ENCODE data around the gene MPP2. TPM values are rescaled to one million over a fixed set of nuclear protein-coding genes. Genes with fewer than 3 reads are reported as not detected.
"Not testable (repeated sequence)": the region's sequence is repeated elsewhere in the genome, so short reads cannot be mapped to it uniquely, and the experiment has no call there.

Gene MPP2
- total RNA-seq, 1 experiment from 2014 or later: 5.5 TPM

DNA sequence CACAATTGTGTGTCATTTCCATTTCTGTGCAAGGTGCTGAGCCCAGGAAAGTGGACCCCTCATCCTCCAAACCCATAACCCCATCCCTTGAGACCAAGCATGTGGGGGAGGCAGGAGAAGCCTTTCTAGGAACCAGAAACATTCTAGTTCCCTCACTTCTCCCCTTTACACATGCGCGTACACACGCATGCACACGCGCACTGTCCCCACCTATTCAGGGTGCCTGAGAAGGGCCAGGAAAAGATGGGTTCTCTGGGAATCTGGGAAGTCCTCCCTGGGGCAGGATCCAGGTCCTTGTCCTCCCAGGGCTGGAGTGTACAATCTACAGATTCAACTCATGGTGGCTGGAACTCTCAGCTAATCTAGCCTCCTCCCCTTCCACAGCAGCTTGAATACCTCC is 32.5 kb upstream of the MPP2 start:
- Mint-ChIP-seq H3K4me1 (ENCODE audit: low read depth, unreplicated experiment) (peaks cover 6% of the 10 kb centered on the region), H3K36me3 (ENCODE audit: insufficient read depth, unreplicated experiment) (no peaks in the 10 kb centered on the region), H3K27me3 (ENCODE audit: unreplicated experiment) (peaks cover 80% of the 10 kb centered on the region), H3K27ac (ENCODE audit: unreplicated experiment) (no peak overlapping the region), H3K9me3 (ENCODE audit: low read depth, unreplicated experiment) (no peaks in the 10 kb centered on the region), H3K4me3 (ENCODE audit: low read depth, unreplicated experiment) (no peak overlapping the region)
- no peak for DNase-seq
- CTCF ChIA-PET: interaction anchor here (1.1 to 1.6 kb wide), 3 partner anchors 13 to 101 kb away, joined by 3 to 5 read pairs (median 3); no protein-coding TSS in a partner anchor
- intact Hi-C loops (cut with micrococcal nuclease; ENCODE audit: unreplicated experiment): no loop called here
- no TSS peak for BruUV-seq (replicated peaks)
- TF ChIP-seq, protein P1, sequence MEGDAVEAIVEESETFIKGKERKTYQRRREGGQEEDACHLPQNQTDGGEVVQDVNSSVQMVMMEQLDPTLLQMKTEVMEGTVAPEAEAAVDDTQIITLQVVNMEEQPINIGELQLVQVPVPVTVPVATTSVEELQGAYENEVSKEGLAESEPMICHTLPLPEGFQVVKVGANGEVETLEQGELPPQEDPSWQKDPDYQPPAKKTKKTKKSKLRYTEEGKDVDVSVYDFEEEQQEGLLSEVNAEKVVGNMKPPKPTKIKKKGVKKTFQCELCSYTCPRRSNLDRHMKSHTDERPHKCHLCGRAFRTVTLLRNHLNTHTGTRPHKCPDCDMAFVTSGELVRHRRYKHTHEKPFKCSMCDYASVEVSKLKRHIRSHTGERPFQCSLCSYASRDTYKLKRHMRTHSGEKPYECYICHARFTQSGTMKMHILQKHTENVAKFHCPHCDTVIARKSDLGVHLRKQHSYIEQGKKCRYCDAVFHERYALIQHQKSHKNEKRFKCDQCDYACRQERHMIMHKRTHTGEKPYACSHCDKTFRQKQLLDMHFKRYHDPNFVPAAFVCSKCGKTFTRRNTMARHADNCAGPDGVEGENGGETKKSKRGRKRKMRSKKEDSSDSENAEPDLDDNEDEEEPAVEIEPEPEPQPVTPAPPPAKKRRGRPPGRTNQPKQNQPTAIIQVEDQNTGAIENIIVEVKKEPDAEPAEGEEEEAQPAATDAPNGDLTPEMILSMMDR (IDR thresholded peaks at IDR 0.05; ENCODE audit: unreplicated experiment): no peak

GRCh38 chr17:43939452-43939851 is 32.1 kb upstream of the MPP2 start:
- CTCF ChIA-PET: interaction anchor here (1.1 to 1.3 kb wide), 2 partner anchors 13 to 23 kb away, joined by 3 read pairs; no protein-coding TSS in a partner anchor
- peaks cover 80% of the 10 kb centered on the region for H3K27me3 Mint-ChIP-seq (ENCODE audit: unreplicated experiment)
- intact Hi-C loops (cut with micrococcal nuclease; ENCODE audit: unreplicated experiment); BruUV-seq (replicated peaks); H3K36me3 Mint-ChIP-seq (ENCODE audit: insufficient read depth, unreplicated experiment); H3K9me3 Mint-ChIP-seq (ENCODE audit: low read depth, unreplicated experiment); DNase-seq; H3K27ac Mint-ChIP-seq (ENCODE audit: unreplicated experiment); H3K4me1 Mint-ChIP-seq (ENCODE audit: low read depth, unreplicated experiment); H3K4me3 Mint-ChIP-seq (ENCODE audit: low read depth, unreplicated experiment): not testable (repeated sequence)

- Mint-ChIP-seq H3K4me1 (ENCODE audit: low read depth, unreplicated experiment) (no peaks in the 10 kb centered on the region), H3K27me3 (ENCODE audit: unreplicated experiment) (peaks cover 82% of the 10 kb centered on the region), H3K4me3 (ENCODE audit: low read depth, unreplicated experiment) (no peak overlapping the region), H3K27ac (ENCODE audit: unreplicated experiment) (no peak overlapping the region), H3K9me3 (ENCODE audit: low read depth, unreplicated experiment) (no peaks in the 10 kb centered on the region), H3K36me3 (ENCODE audit: insufficient read depth, unreplicated experiment) (no peaks in the 10 kb centered on the region)
- no TSS peak for BruUV-seq (replicated peaks)
- intact Hi-C loops (cut with micrococcal nuclease; ENCODE audit: unreplicated experiment): no loop called here
- TF ChIP-seq, protein P1 (IDR thresholded peaks at IDR 0.05; ENCODE audit: unreplicated experiment): no peak
- CTCF ChIA-PET: interaction anchor here (1.3 kb wide), 1 partner anchor 12 kb away, joined by 3 read pairs; no protein-coding TSS in a partner anchor
- no peak for DNase-seq
Measured at GRCh38 chr17:43938838-43939182, 31.5 kb upstream of the MPP2 start.

DNA sequence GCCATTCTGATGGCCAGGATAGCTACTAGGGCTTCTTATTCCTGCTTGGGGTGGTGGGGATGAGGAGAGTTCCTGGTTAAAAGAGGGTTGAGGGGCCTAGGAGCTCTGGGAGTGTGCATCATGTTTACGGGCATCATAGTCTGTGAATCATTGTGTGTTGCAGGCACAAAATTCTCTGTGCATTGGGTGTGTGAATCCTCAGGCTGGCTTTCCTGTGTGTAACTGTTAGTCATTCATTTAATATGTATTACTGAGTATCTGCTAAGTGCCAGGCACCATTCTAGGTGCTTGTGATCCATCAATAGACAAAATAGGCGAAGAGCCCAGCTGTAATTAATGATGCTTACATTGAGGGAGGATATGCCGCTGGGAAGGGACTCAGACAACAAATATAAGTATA is 29.1 kb upstream of the MPP2 start:
- no peaks in the 10 kb centered on the region for H3K4me1 Mint-ChIP-seq (ENCODE audit: low read depth, unreplicated experiment)
- peaks cover 96% of the 10 kb centered on the region for H3K27me3 Mint-ChIP-seq (ENCODE audit: unreplicated experiment)
- BruUV-seq (replicated peaks): no TSS peak
- no peak overlapping the region for H3K27ac Mint-ChIP-seq (ENCODE audit: unreplicated experiment)
- TF ChIP-seq, protein P1 (IDR thresholded peaks at IDR 0.05; ENCODE audit: unreplicated experiment): no peak
- CTCF ChIA-PET: interaction anchor here (0.6 kb wide), 1 partner anchor 1272 kb away, joined by 3 read pairs; no protein-coding TSS in a partner anchor
- H3K4me3 Mint-ChIP-seq (ENCODE audit: low read depth, unreplicated experiment): no peak overlapping the region
- intact Hi-C loops (cut with micrococcal nuclease; ENCODE audit: unreplicated experiment): no loop called here
- DNase-seq: no peak
- H3K9me3 Mint-ChIP-seq (ENCODE audit: low read depth, unreplicated experiment): no peaks in the 10 kb centered on the region
- no peaks in the 10 kb centered on the region for H3K36me3 Mint-ChIP-seq (ENCODE audit: insufficient read depth, unreplicated experiment)

DNA sequence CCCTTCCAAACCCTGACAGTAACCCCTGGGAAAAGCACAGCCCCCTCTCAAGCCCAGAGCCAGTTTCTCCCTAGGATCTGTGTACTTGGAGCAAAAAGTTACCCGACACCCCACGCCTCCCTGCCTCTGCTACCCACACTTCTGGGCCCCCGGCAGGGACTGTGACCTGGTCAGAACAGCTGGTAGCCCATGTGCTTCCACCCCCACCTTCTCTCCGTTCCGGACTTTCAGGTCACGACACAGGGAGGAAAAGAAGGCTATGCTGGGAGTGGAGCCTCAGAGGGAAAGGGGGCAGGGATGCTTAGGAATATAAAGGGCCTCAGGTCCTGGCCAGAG is 28.6 kb upstream of the MPP2 start:
- CTCF ChIA-PET: no interaction called here
- TF ChIP-seq, protein P1 (IDR thresholded peaks at IDR 0.05; ENCODE audit: unreplicated experiment): no peak
- no peak overlapping the region for H3K4me3 Mint-ChIP-seq (ENCODE audit: low read depth, unreplicated experiment)
- no peaks in the 10 kb centered on the region for H3K9me3 Mint-ChIP-seq (ENCODE audit: low read depth, unreplicated experiment)
- DNase-seq: no peak
- no peaks in the 10 kb centered on the region for H3K36me3 Mint-ChIP-seq (ENCODE audit: insufficient read depth, unreplicated experiment)
- intact Hi-C loops (cut with micrococcal nuclease; ENCODE audit: unreplicated experiment): no loop called here
- H3K4me1 Mint-ChIP-seq (ENCODE audit: low read depth, unreplicated experiment): peaks cover 3% of the 10 kb centered on the region
- no peak overlapping the region for H3K27ac Mint-ChIP-seq (ENCODE audit: unreplicated experiment)
- no TSS peak for BruUV-seq (replicated peaks)
- H3K27me3 Mint-ChIP-seq (ENCODE audit: unreplicated experiment): peaks cover 96% of the 10 kb centered on the region
